Parathyroid adenoma (tissue), 2 donors: ENCODE measurements around the gene TRAM1L1.

ENCODE experiments used
- H2AFZ ChIP-seq: fragments of 300-600 bp; sonication (generic); one replicate; pipeline ENCODE4 v1.7.0; 2017; ENCODE audit warnings: antibody characterized with exemption, mild to moderate bottlenecking
- H3K27ac ChIP-seq: fragments of 300-600 bp; sonication (generic); one replicate; pipeline ENCODE4 v1.7.0; 2017
- H3K27me3 ChIP-seq: fragments of 300-600 bp; sonication (generic); one replicate; pipeline ENCODE4 v1.7.0; 2017; ENCODE audit warnings: low read length; ENCODE audit not compliant: control insufficient read depth, insufficient read depth
- H3K36me3 ChIP-seq: fragments of 300-600 bp; sonication (generic); one replicate; pipeline ENCODE4 v1.7.0; 2017; ENCODE audit warnings: low read length; ENCODE audit not compliant: control insufficient read depth, insufficient read depth
- H3K4me1 ChIP-seq: fragments of 300-600 bp; sonication (generic); one replicate; pipeline ENCODE4 v1.7.0; 2017; ENCODE audit warnings: control low read depth
- H3K4me2 ChIP-seq: fragments of 300-600 bp; sonication (generic); one replicate; pipeline ENCODE4 v1.7.0; 2017; ENCODE audit warnings: low read length
- H3K4me3 ChIP-seq: fragments of 300-600 bp; sonication (generic); one replicate; pipeline ENCODE4 v1.7.0; 2017; ENCODE audit warnings: low read depth, low read length
- H3K79me2 ChIP-seq: fragments of 300-600 bp; sonication (generic); one replicate; pipeline ENCODE4 v1.7.0; 2017; ENCODE audit warnings: control low read depth
- H3K9ac ChIP-seq: fragments of 300-600 bp; sonication (generic); one replicate; pipeline ENCODE4 v1.7.0; 2017; ENCODE audit warnings: mild to moderate bottlenecking
- H3K9me3 ChIP-seq: fragments of 300-600 bp; sonication (generic); one replicate; pipeline ENCODE4 v1.7.0; 2017; ENCODE audit warnings: low read length; ENCODE audit not compliant: control insufficient read depth
- TF ChIP-seq, protein P1 (sequence below): fragments of 300-600 bp; sonication (generic); IDR thresholded peaks from one replicate; pipeline ENCODE4 v1.7.0; 2017; ENCODE audit warnings: antibody characterized with exemption, mild to moderate bottlenecking
- donor health status: primary hyperparathyroidism.

Gene TRAM1L1

DNA sequence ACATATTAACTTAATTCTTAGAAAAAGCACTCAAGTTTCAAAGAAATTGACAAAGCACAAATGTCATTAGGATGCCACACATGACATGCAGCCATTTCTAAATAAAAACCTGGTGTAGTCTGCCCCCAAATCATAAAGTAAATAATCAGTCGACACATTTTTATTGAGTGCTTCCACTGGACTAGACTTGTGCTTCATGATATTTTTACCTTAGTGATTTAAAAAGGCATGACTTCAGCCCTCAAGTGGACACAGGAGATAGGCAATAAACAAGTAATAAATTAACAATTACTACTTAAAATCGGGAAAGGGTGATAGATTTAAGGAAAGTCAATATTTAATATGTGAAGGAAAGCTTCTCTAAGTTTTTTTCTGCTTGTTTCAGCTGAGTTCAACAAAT is 7.6 kb downstream of the TRAM1L1 start:
- Histone ChIP-seq H2AFZ (no peak overlapping the region), H3K36me3 (no peaks in the 10 kb centered on the region), H3K4me3 (no peak overlapping the region), H3K9ac (no peak overlapping the region), H3K79me2 (no peaks in the 10 kb centered on the region), H3K4me2 (no peak overlapping the region), H3K27ac (no peak overlapping the region), H3K9me3 (no peaks in the 10 kb centered on the region), H3K27me3 (no peaks in the 10 kb centered on the region), H3K4me1 (no peaks in the 10 kb centered on the region)
- TF ChIP-seq, protein P1, sequence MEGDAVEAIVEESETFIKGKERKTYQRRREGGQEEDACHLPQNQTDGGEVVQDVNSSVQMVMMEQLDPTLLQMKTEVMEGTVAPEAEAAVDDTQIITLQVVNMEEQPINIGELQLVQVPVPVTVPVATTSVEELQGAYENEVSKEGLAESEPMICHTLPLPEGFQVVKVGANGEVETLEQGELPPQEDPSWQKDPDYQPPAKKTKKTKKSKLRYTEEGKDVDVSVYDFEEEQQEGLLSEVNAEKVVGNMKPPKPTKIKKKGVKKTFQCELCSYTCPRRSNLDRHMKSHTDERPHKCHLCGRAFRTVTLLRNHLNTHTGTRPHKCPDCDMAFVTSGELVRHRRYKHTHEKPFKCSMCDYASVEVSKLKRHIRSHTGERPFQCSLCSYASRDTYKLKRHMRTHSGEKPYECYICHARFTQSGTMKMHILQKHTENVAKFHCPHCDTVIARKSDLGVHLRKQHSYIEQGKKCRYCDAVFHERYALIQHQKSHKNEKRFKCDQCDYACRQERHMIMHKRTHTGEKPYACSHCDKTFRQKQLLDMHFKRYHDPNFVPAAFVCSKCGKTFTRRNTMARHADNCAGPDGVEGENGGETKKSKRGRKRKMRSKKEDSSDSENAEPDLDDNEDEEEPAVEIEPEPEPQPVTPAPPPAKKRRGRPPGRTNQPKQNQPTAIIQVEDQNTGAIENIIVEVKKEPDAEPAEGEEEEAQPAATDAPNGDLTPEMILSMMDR: no peak

DNA sequence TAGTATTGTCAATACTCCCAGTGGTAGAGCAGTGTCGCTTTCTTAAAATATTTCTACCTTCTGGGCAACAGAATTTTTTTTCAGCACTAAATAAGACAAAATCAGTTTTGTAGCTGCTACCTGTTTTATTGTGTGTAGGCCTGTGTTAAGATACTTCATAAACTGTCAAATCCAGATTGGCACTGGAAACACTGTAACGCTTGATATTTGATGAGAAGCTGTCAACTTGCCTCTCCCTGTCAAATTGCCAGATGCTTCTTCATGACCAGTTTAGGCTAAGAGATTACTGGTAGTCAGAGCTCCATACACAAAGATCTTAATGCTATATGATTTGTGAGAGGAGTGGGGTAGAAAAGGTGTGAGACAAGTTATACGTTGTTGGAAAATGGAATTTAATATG is 17.3 kb downstream of the TRAM1L1 start:
- no peaks in the 10 kb centered on the region for H3K79me2 ChIP-seq
- TF ChIP-seq, protein P1: no peak
- H3K9me3 ChIP-seq: no peaks in the 10 kb centered on the region
- no peak overlapping the region for H3K4me2 ChIP-seq
- no peak overlapping the region for H3K4me3 ChIP-seq
- H3K9ac ChIP-seq: no peak overlapping the region
- no peaks in the 10 kb centered on the region for H3K27me3 ChIP-seq
- no peak overlapping the region for H3K27ac ChIP-seq
- no peaks in the 10 kb centered on the region for H3K36me3 ChIP-seq
- H2AFZ ChIP-seq: no peak overlapping the region
- H3K4me1 ChIP-seq: no peaks in the 10 kb centered on the region

DNA sequence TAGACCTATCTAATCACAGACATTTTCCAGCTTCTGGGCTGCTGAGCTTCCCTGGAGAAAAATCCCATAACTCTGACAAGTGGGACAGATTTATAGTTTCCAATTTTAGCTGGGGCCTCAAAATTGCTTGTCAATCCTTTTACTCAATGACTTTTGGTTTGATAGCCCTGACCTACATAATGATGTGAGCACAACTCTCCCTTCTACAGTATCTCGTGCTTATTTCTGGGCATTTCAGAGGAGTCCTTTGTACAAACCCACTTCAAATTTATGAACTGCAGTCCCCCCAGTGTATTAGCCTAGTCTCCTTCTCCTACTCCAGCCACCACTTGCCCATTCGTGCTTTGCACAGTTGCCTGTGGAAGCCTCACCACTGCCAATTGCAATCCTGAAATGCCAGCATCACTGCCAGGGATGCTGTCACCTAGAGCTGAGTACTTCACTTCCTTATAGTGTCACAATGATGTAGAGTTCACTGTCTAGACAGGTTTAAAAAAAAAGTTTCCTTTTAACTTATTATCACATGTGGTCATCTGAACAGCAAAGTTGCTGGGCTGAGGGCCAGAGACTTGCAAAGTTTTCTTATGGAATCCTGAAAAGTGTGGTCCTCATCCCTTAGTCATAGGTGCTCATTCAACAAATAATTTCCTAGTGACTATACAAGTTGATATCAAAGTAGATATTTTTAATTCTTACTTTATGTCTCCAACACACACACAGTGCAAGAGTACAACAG is 21.2 kb downstream of the TRAM1L1 start:
- no peak overlapping the region for H2AFZ ChIP-seq
- H3K4me2 ChIP-seq: no peak overlapping the region
- no peaks in the 10 kb centered on the region for H3K9me3 ChIP-seq
- H3K79me2 ChIP-seq: no peaks in the 10 kb centered on the region
- no peaks in the 10 kb centered on the region for H3K4me1 ChIP-seq
- TF ChIP-seq, protein P1: no peak
- no peak overlapping the region for H3K9ac ChIP-seq
- no peak overlapping the region for H3K27ac ChIP-seq
- H3K4me3 ChIP-seq: no peak overlapping the region
- no peaks in the 10 kb centered on the region for H3K27me3 ChIP-seq
- no peaks in the 10 kb centered on the region for H3K36me3 ChIP-seq

DNA sequence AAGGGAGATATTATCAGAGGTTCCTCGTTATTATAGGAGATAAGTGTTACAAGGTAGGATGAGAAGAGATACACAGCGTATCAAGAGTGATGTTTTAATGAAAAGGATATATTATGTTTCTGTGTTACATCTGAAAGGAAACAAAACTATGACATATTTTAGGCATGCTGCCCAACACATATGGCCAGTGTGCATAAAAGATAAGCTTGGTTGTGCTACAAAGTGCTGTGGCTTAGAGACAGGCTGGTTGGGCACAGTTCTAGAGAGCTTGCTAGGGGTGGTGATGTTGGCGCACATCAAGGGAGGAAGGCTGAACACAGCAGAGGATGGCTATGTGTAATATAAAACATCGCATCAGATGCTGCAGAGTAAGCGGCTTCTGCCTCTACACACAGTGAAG is 42.4 kb downstream of the TRAM1L1 start:
- Histone ChIP-seq H3K9ac (no peak overlapping the region), H2AFZ (no peak overlapping the region), H3K4me2 (no peak overlapping the region), H3K27me3 (no peaks in the 10 kb centered on the region), H3K27ac (no peak overlapping the region), H3K79me2 (no peaks in the 10 kb centered on the region), H3K9me3 (no peaks in the 10 kb centered on the region), H3K4me3 (no peak overlapping the region), H3K36me3 (no peaks in the 10 kb centered on the region), H3K4me1 (no peaks in the 10 kb centered on the region)
- TF ChIP-seq, protein P1: no peak
